Putamen (tissue), 1 donor: ENCODE data around the gene CREB5.

Experiments
- DNase-seq: peaks from one replicate; pipeline ENCODE4 v3.0.0-alpha.2; 2016; ENCODE audit warnings: low spot score

CREB5 gene

DNA sequence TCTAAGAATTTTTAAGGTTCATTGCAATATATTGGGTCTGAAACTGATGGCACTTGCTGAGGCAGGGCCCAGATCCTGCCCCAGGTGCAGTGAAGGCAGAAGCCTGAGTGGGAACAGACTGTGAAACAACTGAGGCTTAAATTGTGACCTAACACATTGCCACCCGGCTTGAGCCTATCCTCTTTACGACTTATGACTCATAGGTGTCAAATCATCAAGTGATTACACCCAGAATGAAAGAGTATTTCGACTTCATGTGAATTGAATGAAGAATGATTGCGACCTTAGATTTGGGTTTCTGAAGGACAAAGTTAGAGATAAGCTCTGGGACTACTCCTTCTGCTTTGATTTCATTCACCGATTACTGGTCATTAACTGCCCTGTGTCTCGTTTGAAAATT is 200.9 kb downstream of the CREB5 start:
- DNase-seq = no peak

GRCh38 chr7:28615091-28615490 is 202.8 kb downstream of the CREB5 start:
- DNase-seq = no peak

- no peak for DNase-seq
Measured at GRCh38 chr7:28617308-28617880, 205.1 kb downstream of the CREB5 start.

DNA sequence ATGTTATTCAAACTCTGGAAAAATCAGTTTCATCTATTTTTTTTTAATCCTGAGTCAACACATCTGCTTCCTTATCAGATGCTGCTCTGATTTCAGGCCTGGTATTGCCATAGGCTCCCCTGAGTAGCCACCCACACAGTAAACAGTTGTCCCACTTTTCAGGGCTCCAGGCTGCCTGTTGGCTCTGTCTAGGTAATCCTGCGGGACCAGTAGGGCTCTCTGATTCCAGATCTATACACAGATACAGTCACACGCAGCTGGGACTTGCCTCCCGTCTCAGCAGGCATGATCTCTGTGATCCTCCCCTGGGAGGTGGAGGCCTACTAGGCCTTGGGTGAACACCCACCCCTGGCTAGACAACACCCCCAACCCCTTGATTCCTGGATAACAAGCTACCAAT is 206.1 kb downstream of the CREB5 start:
- DNase-seq = no peak

GRCh38 chr7:28619256-28619655 is 206.9 kb downstream of the CREB5 start:
- DNase-seq = no peak

DNA sequence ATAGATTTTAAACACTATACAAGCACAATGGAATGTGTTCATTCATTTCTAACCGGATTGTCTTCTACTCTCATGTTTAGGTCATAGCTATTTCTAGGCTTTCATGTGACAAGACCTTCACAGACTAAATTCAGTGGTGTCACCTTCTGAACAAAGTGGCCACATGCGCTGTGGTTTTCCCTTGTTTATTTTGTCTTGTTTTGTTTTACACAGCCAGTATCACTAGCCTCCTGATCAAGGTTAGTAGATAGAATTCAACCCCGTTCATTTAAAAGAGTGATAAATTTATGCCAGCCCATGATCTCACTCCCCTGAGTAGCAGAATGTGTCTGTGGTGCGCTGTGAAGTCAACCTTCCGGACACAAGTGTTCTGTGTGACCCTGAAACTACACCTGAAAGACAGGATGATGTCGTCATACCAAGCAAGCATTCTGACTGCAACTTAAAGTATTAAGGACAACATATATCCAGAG is 209.1 kb downstream of the CREB5 start:
- DNase-seq = no peak

GRCh38 chr7:28623105-28623730 is 210.9 kb downstream of the CREB5 start:
- DNase-seq = no peak

GRCh38 chr7:28623863-28624262 is 211.5 kb downstream of the CREB5 start:
- DNase-seq = no peak

DNA sequence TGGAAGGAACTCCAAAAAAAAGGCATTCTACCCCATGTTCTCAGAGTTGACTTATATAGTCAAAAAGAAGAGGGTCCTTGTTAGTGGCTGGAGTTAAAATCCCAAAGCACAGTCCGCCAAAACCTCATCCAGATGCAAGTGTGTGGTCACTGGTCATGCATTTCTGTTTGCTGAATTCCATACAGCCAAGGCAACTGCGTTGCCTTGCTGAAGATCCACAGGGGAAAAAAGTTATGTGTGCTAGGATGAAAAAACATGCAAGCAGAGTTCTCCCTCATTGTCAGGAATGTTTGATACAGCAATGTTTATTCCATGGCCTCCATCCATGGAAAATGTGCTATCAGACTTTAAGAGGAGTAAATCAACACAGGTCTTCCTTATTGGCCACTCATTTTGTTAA is 213.1 kb downstream of the CREB5 start:
- DNase-seq = no peak

DNA sequence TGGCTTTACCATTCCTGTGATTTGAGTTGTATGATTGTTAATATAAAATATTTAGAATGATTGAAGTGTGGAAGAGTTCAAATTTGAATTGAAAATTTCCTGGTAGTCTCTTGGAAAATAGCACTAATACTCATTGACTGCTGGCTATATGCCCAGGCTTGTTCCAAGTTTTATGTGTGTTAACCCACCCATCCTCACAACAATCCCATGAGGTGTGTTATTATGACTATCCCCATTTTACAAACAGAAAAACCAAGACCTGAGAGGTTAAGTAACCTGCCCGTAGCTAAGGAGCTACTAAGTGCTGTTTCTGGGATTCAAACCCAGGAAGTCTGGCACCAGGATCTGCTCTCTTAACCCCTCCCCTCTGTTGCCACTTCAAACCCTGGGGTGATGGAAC is 213.9 kb downstream of the CREB5 start:
- DNase-seq = no peak

DNA sequence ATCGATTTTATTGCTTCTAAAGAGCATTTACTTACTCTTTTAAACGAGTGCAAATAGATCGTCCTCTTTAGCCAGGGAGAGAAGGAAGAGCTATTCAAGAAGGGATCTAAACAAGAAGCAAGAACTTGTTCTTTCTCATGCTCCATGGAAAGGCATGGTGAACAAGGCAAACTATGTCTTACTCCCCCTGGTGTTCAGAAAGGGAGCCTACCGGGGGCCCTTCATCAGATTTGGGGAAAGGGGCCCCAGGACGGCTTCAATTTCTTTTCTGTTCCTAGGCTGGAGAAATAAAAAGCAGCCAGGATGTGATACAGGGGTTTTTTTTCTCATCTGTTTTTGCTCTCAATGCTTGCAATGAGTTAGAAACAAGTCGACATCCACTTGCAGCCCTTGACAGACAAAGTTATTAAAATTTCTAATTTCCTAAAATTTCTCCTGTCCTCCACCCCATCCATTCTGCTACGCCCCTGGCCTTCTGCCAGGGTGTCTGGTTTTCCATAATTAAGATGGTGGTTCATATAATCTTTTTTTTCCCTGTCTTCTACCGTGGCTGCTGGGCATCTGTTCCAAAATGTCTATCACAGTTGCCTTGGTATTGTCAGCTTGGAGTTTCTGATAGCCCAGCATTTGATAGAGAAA is 214.4 kb downstream of the CREB5 start:
- DNase-seq = no peak

- DNase-seq = no peak
Measured at GRCh38 chr7:28627263-28627653, 214.9 kb downstream of the CREB5 start.

DNA sequence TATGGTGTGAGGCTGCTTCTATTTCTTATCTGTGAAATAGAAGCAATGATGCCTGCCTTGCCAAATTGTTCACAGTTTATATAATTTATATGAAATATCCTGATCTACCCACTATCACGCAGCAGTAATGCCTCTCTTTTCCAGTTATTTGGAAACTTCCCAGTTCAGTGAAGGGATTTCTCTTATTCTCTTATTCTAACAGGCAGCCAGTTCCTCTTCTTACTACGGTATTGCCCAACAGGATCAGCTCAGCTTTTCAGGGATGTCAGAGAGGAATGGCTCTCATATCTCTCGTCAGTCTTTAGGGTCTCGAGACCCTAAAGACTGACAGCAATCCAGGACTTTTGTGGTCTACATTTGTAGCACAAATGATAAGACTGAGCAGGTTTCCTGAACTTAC is 215.6 kb downstream of the CREB5 start:
- DNase-seq = no peak

DNA sequence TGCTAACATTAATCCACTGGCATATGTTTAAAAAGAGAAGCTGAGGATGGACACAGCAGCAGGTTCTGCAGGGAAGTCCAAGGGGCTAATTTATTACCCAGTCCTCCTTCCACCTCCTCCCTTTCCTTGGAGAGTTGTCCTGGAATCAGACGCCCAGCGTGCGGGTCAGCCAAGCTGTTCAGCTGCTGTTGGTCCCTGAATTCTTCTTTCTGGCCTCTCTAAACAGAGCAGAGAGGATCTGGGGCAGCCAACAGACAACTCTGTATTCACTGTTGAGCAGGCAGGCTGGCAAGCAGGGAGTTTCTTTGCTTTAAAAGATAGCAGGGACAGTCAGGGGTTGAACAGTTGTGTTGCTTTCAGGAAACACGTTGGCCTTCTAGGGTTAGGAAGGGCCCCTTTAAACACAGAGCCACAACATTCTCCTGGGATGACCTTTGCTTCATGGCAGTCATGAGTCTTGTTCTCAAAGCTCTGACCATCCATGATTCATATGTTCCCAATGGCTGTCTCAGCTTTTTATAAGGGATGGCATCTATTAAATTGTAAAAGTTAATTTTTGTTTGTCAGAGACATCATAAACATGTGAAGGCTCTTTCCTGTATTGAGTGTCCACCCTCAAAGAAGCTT is 217.0 kb downstream of the CREB5 start:
- DNase-seq = no peak

- DNase-seq = no peak
Measured at GRCh38 chr7:28630350-28630749, 218.0 kb downstream of the CREB5 start.

DNA sequence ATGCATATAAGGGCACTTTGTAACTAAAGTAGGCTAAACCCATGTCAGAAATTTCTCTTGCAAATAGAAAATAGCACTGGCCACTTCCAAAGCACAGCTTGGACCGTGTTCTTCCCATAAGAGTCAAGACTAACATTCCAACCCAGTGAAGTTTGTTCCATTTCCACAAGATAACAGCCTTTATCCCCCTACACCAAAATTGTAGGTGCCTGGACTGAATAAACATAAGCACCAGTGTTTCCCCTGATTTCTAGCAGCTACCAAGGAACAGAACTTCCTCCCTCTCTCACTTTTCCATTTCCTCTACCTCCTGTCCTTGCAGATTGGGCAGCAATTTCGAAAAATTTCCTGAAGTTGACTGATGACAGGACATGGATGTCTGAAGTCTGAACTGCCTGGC is 219.7 kb downstream of the CREB5 start:
- no peak for DNase-seq

DNA sequence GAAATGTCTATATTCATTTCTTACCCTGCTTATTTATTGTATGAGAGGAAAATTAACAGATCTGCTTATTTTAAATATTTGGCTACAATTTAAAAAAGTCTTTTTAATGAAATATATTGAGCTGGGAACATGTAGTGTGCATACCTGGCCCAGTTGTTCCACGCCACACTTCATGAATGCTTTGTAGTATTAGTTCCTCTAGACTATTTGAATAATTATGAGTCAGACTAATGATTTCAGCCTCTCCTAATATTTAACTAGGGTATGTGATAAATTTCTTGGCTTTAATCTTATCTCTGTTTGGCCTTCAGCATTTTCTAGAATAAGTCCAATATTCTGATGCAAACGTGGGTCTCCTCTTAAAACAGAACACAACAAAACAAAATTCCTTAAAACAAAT is 226.6 kb downstream of the CREB5 start:
- DNase-seq = no peak

DNA sequence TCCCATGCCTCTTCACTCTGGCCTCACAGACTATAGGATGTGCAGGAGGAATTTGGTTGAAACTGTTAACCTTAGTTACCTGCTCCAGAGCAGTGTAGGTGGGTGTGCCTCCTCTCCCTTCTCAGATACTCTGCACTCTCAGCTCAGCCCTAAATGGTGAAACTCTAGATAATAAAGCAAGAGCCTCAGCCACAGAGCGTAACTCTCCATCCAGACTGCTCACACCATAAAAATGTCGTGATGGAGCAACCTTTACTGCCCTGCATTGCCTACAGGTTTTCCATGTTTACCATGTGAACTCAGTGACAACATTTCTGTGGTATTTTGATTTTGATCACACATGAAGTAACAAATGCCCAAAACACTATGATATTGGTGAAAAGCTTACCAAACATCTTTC is 227.7 kb downstream of the CREB5 start:
- DNase-seq = no peak

GRCh38 chr7:28641752-28642545 is 229.6 kb downstream of the CREB5 start:
- no peak for DNase-seq

- DNase-seq = no peak
Measured at GRCh38 chr7:28643188-28643569, 230.9 kb downstream of the CREB5 start.

DNA sequence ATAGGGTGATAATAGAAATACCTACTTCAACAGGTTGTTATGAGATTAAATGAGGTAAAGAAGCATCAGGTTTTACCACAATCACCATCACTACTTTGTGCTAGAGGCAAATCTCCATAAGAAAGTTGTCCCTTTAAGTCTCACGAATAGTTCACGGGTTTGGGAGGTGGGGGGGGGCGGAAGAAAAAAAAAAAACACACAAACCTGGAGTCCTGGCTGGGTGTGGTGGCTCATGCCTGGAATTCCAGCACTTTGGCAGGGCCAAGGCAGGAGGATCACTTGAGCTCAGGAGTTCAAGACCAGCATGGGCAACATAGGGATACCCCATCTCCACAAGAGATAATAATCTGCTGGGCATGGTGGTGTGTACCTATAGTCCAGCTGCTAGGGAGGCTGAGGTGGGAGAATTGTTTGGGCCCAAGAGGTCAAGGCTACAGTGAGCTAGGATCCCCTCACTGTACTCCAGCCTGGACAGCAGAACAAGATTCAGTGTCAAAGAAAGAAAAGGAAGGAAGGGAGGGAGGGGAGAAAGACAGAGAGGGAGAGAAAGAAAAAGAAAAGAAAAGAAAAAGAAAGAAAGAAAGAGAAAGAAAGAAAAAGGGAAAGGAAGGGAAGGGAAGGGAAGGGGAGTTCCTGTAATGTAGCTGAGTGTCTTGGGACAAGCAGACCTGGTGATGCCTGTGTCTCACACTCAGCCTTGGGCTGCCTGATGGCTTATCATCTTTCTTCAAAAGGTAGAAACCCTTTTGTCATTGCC is 231.4 kb downstream of the CREB5 start:
- no peak for DNase-seq

GRCh38 chr7:28645866-28646265 is 233.5 kb downstream of the CREB5 start:
- no peak for DNase-seq
